Choroid plexus epithelial cell (primary cell): ENCODE results near the gene ASCC1.

Source experiments
- DNase-seq: peaks from one replicate; pipeline ENCODE4 v3.0.0-alpha.2; 2010; ENCODE audit warnings: low read depth
- H3K4me3 ChIP-seq: 2 replicates; pipeline ENCODE4 v1.5.1; 2011; ENCODE audit warnings: low read depth, mild to moderate bottlenecking, control low read depth, low read length, moderate library complexity
- CTCF ChIP-seq: conservative IDR thresholded peaks from 2 replicates; pipeline ENCODE4 v1.5.1; 2011; ENCODE audit warnings: low read depth, mild to moderate bottlenecking, control low read depth, inconsistent platforms, low read length, moderate library complexity

The ASCC1 gene

GRCh38 chr10:72098301-72098835 is 117.7 kb downstream of the ASCC1 start:
- no peak overlapping the region for H3K4me3 ChIP-seq
- TF ChIP-seq CTCF = no peak
- no peak for DNase-seq

GRCh38 chr10:72097448-72098300 is 118.4 kb downstream of the ASCC1 start:
- DNase-seq = peak; percentile 91

GRCh38 chr10:72096115-72097000 is 119.7 kb downstream of the ASCC1 start:
- TF ChIP-seq CTCF = peak; percentile 41
- DNase-seq = peak; percentile 80
- no peak overlapping the region for H3K4me3 ChIP-seq

More at GRCh38 chr10:72097448-72098300, 118.4 kb downstream of the ASCC1 start:
- TF ChIP-seq CTCF = no peak
- no peak overlapping the region for H3K4me3 ChIP-seq

GRCh38 chr10:72095195-72095594 is 120.9 kb downstream of the ASCC1 start:
- no peak for TF ChIP-seq CTCF
- no peak overlapping the region for H3K4me3 ChIP-seq
- no peak for DNase-seq

- no peak for TF ChIP-seq CTCF
- DNase-seq = peak; percentile 43
- no peak overlapping the region for H3K4me3 ChIP-seq
Measured at GRCh38 chr10:72094574-72094973, 121.5 kb downstream of the ASCC1 start.

- DNase-seq = no peak
- H3K4me3 ChIP-seq = no peak overlapping the region
- TF ChIP-seq CTCF = no peak
Measured at GRCh38 chr10:72093450-72093849, 122.6 kb downstream of the ASCC1 start.
